ENCODE results near the gene SYT13.

GRCh38 chr11:45205978-45206377, 80.2 kb downstream of the SYT13 start:
- TF ChIP-seq CTCF (IDR thresholded peaks at IDR 0.05; ENCODE audit: poor library complexity), result no peak
- TF ChIP-seq EZH2 (IDR thresholded peaks at IDR 0.05; ENCODE audit: borderline replicate concordance), result no peak
